SKM-1 treated with dmso at 0.1 percent for 144 hours (cell line): ENCODE data around the gene NDRG4.

Experiments
- DNase-seq: peaks from one replicate; lab custom pipeline; 2025; ENCODE audit not compliant: unreplicated experiment; lab: John Stamatoyannopoulos, UW

The NDRG4 gene, protein sequence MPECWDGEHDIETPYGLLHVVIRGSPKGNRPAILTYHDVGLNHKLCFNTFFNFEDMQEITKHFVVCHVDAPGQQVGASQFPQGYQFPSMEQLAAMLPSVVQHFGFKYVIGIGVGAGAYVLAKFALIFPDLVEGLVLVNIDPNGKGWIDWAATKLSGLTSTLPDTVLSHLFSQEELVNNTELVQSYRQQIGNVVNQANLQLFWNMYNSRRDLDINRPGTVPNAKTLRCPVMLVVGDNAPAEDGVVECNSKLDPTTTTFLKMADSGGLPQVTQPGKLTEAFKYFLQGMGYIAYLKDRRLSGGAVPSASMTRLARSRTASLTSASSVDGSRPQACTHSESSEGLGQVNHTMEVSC

DNA sequence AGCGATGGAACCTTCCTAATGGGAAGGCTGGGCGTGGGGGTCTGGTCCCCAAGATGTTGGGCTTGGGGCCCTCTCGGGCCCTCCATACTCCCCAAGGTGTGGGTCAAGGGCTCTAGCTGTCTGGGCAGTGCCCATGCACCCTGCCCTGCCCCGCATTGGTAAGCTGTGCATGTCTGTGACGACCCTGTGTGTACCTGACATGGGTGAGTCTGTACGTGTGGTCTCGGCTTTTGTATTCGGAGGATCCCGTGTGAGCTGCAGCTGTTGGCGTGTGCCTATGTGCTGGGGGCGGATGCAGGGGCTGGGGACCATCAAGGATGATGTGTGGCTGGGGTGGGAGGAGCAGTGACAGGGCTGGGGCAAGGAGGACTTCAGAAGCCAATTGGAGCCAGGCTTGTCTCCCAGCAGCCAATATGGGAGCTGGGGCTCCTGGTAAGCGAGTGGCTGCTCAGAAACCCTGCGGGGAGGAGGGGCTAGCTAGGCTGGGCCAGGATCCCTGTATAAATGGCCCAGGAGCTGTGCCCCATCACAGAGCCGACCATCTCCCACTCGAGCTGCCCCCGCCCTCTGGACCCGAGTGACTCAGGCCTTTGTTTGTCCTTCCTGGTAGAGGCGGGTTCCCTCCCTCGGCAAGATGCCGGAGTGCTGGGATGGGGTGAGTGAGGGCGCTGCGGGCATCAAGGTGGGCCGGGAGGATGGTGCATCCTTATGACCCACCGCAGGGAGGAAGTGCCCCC, at the start of gene NDRG4:
Gene NDRG4, plus strand, starts transcription at position 529 of the 737 bp plus-strand sequence. Its CDS starts 106 bp downstream, at position 635.
- no peak for DNase-seq

DNA sequence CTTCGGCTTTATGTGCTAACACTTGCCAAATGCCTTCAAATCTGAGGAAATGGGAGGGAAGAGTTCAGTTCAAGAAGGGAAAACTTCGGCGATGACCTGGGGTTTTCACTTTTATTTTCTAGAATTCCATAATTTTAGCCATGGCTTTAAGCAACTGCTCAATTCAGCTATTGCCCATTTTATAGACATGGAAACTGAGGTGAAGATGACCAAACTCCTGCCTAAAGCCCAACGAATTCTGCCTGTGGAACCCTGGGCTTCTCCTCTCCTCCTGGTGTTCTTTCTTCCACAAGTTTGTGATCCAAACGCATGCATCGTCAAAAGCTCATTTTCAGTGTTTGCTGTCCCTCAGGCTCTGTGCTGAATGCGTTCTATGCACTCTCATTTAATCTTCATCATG, 49.4 kb upstream of the NDRG4 start:
- DNase-seq = no peak

DNA sequence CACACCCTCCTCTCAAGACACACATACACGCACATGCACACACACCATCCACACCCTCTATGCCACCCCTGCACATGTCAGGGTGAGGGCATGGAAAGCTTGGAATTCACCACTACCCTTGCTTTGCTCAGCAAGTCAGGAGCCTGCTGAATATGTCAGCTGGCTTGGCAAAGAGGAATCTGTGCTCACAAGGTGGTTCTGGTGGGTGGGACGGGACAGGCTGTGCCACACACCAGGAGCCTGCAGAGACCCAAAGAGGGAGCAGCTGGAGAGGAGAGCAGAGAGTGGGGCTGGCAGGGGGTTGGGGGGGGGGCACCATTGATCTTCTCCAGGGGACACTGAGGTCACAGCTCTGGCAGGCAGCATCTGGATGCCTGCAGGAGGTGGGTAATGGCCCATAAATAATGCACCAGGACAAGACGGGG, 48.7 kb upstream of the NDRG4 start:
- DNase-seq = no peak

DNA sequence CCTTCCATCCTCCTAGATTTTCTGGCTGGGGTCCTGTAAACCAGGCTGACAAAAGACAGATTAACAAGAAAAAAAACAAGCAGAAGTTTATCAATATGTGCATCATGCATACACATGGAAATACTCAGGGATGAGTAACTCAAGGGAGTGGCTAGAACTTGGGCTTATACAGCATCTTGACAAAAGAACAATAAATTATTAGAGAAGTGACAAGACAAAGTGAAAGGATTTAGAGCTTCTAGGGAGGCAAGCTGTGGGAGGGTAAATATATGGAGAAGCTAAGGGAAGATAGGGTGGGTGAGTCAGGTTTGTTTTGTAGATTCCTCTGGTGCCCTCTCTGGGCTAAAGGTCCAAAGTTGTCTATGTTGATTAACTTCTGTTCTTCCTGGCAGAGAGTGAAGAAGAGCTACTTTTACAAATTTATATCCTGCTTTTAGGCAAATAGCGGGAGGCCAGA, 48.0 kb upstream of the NDRG4 start:
- no peak for DNase-seq

DNA sequence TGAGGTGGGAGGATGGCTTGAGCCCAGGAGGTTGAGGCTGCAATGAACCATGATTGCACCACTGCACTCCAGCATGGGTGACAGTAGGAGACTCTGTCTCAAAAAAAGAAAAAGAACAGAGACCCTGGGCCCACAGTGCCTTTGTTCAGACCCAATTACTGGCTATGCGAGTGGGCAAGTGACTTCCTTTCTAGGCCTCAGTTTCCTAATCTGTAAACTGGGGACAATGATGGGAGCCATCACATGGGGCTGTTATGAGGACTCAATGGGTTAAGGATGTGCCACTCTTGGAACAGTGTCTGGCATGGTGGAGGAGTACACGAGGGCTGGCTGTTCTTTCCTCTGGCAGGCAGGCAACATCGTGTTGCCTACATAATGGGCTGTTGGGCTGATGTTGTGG, 47.3 kb upstream of the NDRG4 start:
- no peak for DNase-seq

DNA sequence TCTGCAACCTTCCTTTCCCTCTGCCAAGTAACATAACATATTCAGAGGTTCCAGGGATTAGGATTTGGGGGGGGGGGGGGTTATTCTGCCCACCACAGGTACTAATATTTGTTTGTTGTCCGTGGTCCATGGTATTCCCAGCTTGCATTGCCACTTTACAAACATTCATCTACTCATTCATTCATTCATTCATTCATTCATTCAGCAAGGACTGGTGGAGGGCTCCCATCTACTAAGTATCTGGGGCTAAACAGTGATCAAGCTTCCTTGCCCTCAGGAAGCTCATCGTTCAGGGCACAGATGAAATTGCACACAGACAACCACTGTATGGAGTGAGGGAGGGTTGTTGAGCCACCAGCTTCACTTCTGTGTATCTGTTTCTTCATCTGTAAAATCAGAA, 45.8 kb upstream of the NDRG4 start:
- DNase-seq = no peak

DNA sequence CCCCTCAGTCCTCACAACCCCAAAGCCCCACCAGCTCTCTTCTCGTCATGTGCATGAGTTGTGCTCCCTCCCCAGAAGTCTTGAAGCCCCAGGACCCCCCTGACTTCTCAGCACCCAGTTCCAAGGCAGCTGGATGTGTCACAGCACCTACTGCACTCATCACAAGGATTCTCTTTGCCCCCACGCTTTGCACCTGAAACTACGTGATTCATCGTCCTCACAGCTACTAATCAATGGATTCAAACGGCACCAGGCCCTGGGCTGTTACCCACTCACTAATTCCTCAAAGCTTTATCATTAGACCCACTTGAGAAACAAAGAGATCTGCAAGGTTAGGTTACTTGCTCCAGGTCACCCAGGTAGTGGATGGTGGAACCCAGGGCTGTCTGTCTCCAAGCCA, 45.1 kb upstream of the NDRG4 start:
- no peak for DNase-seq

DNA sequence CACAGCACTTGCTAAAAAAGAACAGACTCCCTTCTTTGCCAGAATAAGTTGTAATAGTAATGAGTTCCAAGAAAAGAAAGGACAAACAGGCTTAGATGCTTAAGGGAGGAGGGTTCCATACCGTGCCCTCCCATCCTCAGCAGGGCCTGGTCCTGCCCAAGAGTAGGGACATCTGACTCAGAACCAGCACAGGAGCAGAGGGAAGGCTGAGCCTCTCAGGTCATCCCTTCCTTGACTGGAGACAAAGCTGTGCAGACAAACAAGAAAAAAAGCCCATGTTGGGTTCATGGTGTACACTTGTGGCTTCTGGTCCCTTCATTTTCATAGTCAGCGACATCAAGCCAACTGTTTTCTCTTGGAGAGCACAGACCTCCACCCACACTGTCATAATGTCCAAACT, 44.2 kb upstream of the NDRG4 start:
- DNase-seq = no peak

DNA sequence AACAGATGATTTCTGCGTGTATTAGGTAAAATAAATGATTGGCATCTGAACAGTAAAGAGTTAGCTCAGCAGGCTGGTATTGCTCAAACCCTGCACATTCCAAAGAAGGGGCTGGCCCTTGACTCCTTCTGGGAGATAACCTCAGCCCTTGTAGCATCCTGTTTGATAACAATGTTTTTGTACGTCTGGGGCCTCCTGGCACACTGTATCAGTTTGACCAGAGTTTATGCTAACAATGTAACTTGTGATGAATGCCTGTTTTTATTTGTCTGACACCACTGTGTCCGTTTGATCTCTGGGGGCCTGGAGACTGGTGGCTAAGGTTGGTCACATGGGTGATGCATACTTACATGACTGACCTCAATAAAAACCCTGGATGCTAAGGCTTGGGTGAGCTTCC, 43.8 kb upstream of the NDRG4 start:
- DNase-seq = no peak

DNA sequence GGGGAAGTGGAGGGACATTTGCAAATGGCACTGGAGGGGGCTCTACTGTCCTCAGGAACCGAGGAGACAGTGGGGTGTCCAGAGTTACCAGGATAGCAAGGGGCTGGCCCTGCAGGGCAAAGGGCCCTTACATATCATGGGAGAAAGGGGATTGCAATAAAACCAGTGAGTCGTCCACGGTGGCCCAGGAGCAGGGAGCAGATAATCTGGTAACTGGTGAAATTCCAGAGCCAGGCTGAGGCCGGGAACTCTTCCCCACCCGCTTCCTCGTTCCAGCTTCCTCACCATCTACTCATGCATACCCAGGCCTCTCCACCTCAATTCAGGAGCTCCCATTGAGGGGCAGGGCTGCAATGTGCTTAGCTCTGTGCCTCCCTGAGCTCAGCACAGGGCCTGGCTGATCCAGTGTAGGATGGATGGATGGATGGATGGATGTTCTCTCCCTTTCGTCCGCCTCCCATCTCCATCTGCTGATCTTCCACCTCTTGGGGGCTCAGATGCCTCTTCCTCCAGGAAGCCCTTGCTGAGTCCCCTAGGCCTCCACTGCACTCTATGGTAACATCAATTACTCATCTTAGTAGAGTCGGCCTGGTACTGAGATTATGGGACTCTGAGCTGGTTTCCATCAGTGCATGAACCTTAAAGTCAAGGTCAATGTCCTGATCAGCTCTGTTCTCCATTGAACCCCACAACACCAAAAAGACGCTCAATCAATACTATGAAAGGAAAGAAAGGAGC, 41.2 kb upstream of the NDRG4 start:
- no peak for DNase-seq

DNA sequence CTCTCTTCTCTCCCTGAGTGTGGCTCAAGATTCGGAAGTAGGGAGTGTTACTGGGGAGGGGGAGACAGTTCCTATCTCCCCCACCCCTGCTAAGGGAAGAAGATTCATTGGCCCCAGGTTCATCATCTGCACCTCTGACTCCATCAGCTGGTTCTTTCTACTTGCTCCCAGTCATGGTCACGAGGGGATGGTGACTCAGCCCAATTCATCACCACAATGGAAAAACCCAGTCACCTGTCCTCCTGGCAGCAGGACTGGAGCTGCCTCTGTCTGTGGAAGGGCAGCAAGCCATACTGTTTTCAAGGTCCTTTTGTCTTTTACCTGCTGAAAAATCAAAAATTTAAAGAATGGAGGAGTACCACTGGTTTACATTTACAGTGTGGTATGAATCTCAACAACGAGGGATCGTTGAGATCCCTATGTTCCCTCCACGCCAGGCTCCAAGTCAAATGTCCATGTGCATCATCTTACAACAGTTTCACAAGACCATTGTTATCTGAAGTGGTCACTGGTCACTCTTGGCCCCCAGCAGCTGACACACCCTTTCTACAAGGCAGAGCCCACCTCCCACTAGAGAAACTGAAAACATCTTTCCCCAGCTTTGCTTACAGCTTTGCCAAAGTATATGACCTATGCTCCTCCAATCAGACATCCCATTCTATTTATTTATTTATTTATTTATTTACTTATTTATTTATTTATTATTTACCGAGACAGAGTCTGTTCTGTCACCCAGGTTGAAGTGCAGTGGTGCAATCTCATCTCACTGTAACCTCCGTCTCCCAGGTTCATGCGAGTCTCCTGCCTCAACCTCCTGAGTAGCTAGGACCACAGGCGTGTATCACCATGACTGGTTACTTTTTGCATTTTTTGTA, 40.4 kb upstream of the NDRG4 start:
- no peak for DNase-seq

DNA sequence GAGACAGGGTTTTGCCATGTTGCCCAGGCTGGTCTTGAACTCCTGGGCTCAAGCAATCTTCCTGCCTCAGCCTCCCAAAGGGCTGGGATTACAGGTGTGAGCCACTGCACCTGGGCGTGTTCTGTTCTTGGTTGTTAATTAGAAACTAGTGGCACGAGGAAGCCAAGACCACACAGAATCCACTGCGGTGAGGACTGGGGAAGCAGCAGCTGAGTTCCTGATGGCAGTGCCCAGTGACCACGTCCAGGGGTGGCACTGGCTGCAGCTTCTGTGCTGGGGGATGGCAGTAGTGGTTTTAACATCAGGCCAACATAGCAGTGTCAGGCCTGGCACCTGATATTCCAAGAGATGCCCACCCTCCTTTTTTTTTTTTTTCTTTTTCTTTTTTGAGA, 39.7 kb upstream of the NDRG4 start:
- DNase-seq = no peak

DNA sequence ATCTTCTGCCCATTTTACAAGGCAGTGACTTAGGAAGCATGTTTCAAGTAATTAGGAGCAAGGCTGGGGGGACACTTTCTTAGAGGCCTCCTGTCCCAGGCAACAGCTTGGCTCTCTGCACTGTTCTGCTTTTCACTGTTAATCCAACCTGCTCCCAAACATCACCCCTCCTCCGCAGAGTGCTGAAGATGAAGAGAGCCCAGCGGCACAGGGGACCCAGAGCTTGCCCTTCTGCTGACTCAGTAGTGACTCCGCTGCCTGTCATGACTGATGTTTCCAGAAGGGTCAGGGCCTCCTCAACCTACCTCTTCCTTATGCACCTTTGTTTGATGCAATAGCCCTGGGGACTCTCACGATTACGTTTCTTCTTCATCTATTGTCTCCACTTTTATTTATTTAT, 38.9 kb upstream of the NDRG4 start:
- DNase-seq = no peak

DNA sequence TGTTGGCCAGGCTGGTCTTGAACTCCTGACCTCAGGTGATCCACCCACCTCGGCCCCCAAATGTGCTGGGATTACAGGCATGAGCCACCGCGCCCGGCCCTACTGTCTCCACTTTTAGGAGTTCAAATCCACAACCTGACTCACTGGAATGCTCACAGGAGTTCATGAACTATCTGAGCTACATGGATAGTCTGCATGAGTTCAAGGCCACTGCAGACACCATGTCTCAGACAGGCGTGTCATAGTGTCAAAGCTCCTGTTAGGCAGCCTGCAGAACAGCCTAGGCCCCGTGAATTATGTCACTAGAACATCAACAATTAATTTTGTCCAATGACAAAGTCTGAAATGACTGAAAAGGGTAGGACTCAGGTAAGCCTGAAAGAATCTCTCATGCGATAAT, 38.3 kb upstream of the NDRG4 start:
- DNase-seq = no peak

DNA sequence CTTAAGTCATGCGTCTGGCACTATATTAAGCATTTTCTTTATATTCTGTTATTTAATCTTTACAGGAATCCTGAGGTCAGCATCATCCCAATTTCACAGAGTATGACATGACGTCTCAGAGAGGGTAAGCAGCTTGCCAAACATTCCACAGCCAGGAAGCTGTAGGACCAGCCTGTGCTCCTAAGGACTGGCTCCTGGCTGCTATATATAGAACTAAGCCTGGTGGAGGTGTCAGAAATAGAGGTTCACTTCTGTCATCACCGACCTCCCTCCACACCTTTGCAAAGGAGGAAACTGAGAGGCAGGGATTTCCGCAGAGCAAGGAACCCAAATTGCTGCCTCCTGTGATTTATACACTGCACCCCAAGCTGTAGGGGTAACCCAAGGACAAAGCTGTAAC, 37.9 kb upstream of the NDRG4 start:
- DNase-seq = no peak

DNA sequence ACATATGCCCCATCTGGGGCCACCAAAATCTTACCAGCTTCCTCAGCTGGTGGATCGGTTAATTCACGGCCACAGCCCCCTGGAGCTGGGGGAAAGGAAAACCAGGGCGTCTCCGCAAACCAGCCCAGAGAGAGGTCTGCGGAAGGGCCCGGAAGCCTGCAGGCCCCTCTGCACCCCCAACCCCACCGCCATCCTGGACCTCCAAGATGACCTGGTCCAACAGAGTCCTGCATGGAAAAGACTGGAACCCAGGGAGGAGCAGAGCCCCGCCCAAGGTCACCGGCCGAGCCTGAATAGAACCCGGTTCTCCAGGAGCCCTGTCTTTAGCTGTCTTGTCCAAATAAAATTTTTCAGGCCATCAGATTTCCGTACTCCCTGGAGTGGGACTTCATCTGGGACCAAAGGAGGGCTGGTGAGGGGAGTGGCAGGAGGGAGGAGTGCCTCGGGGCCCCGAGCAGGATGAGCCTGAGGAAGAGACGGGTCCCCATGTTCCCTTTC, 37.4 kb upstream of the NDRG4 start:
- no peak for DNase-seq

DNA sequence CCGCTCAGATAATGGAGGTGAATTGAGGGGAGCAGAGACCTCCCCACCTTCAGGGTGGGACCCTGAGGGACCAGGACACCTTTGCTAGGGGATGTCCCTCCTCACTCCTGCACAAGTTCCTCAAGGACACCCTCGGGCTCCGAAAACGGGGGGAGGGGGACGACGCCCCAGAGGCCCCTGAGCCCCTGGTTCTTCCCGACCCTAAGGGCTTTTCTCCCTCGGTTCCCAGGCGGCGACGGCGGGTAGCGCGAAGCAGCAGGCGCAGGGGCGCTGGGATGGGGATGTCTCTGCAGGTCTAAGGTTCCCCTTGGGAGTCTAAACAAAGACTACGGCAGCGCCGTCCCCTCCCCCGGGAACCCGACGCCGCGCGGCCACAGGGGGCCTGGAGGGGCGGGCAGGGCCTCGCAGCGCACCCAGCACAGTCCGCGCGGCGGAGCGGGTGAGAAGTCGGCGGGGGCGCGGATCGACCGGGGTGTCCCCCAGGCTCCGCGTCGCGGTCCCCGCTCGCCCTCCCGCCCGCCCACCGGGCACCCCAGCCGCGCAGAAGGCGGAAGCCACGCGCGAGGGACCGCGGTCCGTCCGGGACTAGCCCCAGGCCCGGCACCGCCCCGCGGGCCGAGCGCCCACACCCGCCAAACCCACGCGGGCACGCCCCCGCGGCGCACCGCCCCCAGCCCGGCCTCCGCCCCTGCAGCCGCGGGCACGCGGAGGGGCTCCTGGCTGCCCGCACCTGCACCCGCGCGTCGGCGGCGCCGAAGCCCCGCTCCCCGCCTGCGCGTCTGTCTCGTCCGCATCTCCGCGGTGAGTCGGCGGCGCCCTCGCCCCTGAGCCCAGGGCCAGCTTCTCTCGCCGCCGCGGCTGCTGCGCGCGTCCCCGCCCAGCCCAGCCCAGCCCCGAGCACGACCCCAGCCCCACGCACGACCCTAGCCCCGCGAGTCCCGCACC, 36.7 kb upstream of the NDRG4 start:
- no peak for DNase-seq

DNA sequence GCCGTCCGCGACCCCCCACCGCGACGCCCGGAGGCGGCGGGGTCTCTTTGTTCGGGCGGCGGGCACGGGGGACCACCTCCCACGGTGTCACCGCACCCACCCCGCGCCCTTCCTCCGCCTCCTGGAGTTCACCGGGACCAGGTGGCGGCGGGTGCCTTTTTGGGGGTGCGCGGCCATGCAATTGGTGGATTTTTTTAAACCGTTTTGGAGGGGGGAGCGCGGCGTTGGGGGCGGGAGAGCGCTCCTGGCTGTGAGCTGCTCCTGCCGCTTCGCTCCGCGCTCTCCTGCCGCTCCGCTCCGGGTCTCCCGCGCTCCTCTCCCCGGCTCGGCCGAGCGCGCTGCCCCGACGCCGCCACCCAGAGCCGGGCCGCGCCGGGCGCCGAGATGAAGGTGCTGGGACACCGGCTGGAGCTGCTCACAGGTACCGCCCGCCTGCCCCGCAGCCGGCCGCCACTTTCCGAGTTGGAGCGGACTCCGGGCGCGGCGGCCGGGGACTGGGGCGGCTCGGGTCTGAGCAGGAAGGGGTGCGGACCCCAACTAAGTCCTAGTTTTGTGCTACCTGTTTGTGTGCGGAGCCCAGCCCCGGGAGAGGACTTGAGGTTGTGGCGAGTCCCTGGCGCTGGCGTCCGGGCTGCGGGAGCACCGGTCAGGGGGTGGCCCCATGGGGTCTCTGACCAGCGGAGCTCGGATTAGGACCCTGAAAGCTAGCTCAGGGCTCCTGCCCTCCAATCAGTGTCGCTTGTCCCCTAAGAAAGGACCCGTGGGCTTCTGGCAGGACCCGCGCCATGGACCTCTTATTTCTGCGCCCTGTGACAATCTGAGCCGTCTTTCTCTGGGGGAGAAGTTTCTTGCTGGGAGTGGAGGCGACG, 35.7 kb upstream of the NDRG4 start:
- no peak for DNase-seq
